Activated naive CD8-positive, alpha-beta T cell treated with anti-CD3 and anti-CD28 coated beads, Interleukin-2, amount 50 U/mL, for 24 hours (primary cell): Measurements from ENCODE around the gene GRIK3.
"Not testable (repeated sequence)": the region's sequence is repeated elsewhere in the genome, so short reads cannot be mapped to it uniquely, and the experiment has no call there.

Experiments
- ATAC-seq: fragments of 150-1000 bp; cut with Tn5 transposase; one replicate; pipeline ENCODE4 v1.10.0; 2021
- DNase-seq: peaks from one replicate; pipeline ENCODE4 v3.0.0; 2021
- H3K27ac Mint-ChIP-seq: one replicate; pipeline ENCODE4 v1.8.0; 2021; ENCODE audit warnings: mild to moderate bottlenecking, mixed read lengths
- H3K27me3 Mint-ChIP-seq: one replicate; pipeline ENCODE4 v1.8.0; 2021; ENCODE audit warnings: mixed read lengths
- H3K36me3 Mint-ChIP-seq: one replicate; pipeline ENCODE4 v1.8.0; 2021; ENCODE audit warnings: low read depth, mixed read lengths
- H3K4me1 Mint-ChIP-seq: one replicate; pipeline ENCODE4 v1.8.0; 2021; ENCODE audit warnings: mixed read lengths
- H3K4me3 Mint-ChIP-seq: one replicate; pipeline ENCODE4 v1.8.0; 2021; ENCODE audit warnings: mild to moderate bottlenecking, moderate library complexity, mixed read lengths
- H3K9me3 Mint-ChIP-seq: one replicate; pipeline ENCODE4 v1.8.0; 2021; ENCODE audit warnings: mixed read lengths

Gene GRIK3

GRCh38 chr1:37034121-37035013, at the start of gene GRIK3:
TSS of gene GRIK3 (minus strand) at chr1:37034515. CDS start at chr1:37034108, 407 bp downstream.
- no peak for ATAC-seq
- Mint-ChIP-seq H3K4me3 (peak within 1 kb of the TSS; percentile 11), H3K36me3 (no peaks in the 10 kb centered on the region), H3K27me3 (peaks cover 67% of the 10 kb centered on the region), H3K9me3 (no peaks in the 10 kb centered on the region), H3K4me1 (peaks cover 10% of the 10 kb centered on the region), H3K27ac (no peak within 1 kb of the TSS)
- DNase-seq: no peak

GRCh38 chr1:37084013-37084412, 49.7 kb upstream of the GRIK3 start:
- no peak overlapping the region for H3K4me3 Mint-ChIP-seq
- no peaks in the 10 kb centered on the region for H3K9me3 Mint-ChIP-seq
- ATAC-seq (no peak), DNase-seq (no peak)
- H3K27me3 Mint-ChIP-seq: peaks cover 2% of the 10 kb centered on the region
- H3K4me1 Mint-ChIP-seq: no peaks in the 10 kb centered on the region
- no peaks in the 10 kb centered on the region for H3K36me3 Mint-ChIP-seq
- no peak overlapping the region for H3K27ac Mint-ChIP-seq

- H3K36me3 Mint-ChIP-seq: no peaks in the 10 kb centered on the region
- no peaks in the 10 kb centered on the region for H3K9me3 Mint-ChIP-seq
Measured at GRCh38 chr1:37083603-37084002, 49.3 kb upstream of the GRIK3 start.

GRCh38 chr1:37080296-37080986, 46.1 kb upstream of the GRIK3 start:
- not testable (repeated sequence) for H3K27me3 Mint-ChIP-seq, H3K4me1 Mint-ChIP-seq, H3K9me3 Mint-ChIP-seq, H3K36me3 Mint-ChIP-seq, ATAC-seq, H3K4me3 Mint-ChIP-seq, H3K27ac Mint-ChIP-seq, DNase-seq

More at GRCh38 chr1:37083603-37084002, 49.3 kb upstream of the GRIK3 start:
- Mint-ChIP-seq H3K4me3 (no peak overlapping the region), H3K27ac (no peak overlapping the region), H3K27me3 (peaks cover 2% of the 10 kb centered on the region), H3K4me1 (no peaks in the 10 kb centered on the region)
- ATAC-seq (no peak), DNase-seq (no peak)

- H3K4me1 Mint-ChIP-seq: no peaks in the 10 kb centered on the region
- no peaks in the 10 kb centered on the region for H3K9me3 Mint-ChIP-seq
- DNase-seq (no peak), ATAC-seq (no peak)
- no peak overlapping the region for H3K4me3 Mint-ChIP-seq
- no peak overlapping the region for H3K27ac Mint-ChIP-seq
- no peaks in the 10 kb centered on the region for H3K36me3 Mint-ChIP-seq
- no peaks in the 10 kb centered on the region for H3K27me3 Mint-ChIP-seq
Measured at GRCh38 chr1:37078866-37079265, 44.6 kb upstream of the GRIK3 start.

GRCh38 chr1:37076168-37076567, 41.9 kb upstream of the GRIK3 start:
- Mint-ChIP-seq H3K27ac (no peak overlapping the region), H3K4me3 (no peak overlapping the region), H3K4me1 (no peaks in the 10 kb centered on the region), H3K36me3 (no peaks in the 10 kb centered on the region), H3K27me3 (peaks cover 2% of the 10 kb centered on the region), H3K9me3 (no peaks in the 10 kb centered on the region)
- DNase-seq: no peak
- no peak for ATAC-seq

- Mint-ChIP-seq H3K4me3 (no peak overlapping the region), H3K4me1 (no peaks in the 10 kb centered on the region), H3K9me3 (no peaks in the 10 kb centered on the region), H3K27ac (no peak overlapping the region), H3K27me3 (peaks cover 6% of the 10 kb centered on the region), H3K36me3 (no peaks in the 10 kb centered on the region)
- ATAC-seq (no peak), DNase-seq (no peak)
Measured at GRCh38 chr1:37073854-37074379, 39.6 kb upstream of the GRIK3 start.

- DNase-seq: no peak
- Mint-ChIP-seq H3K27me3 (peaks cover 7% of the 10 kb centered on the region), H3K4me3 (no peak overlapping the region), H3K9me3 (no peaks in the 10 kb centered on the region), H3K4me1 (no peaks in the 10 kb centered on the region), H3K27ac (no peak overlapping the region), H3K36me3 (no peaks in the 10 kb centered on the region)
- ATAC-seq: no peak
Measured at GRCh38 chr1:37073152-37073853, 39.0 kb upstream of the GRIK3 start.

GRCh38 chr1:37071829-37072228, 37.5 kb upstream of the GRIK3 start:
- Mint-ChIP-seq H3K4me3 (no peak overlapping the region), H3K9me3 (no peaks in the 10 kb centered on the region), H3K36me3 (no peaks in the 10 kb centered on the region), H3K27ac (no peak overlapping the region), H3K4me1 (no peaks in the 10 kb centered on the region), H3K27me3 (peaks cover 16% of the 10 kb centered on the region)
- DNase-seq: no peak
- no peak for ATAC-seq

- Mint-ChIP-seq H3K4me1 (no peaks in the 10 kb centered on the region), H3K27me3 (peaks cover 16% of the 10 kb centered on the region), H3K27ac (no peak overlapping the region), H3K9me3 (no peaks in the 10 kb centered on the region), H3K36me3 (no peaks in the 10 kb centered on the region), H3K4me3 (no peak overlapping the region)
- DNase-seq: no peak
- no peak for ATAC-seq
Measured at GRCh38 chr1:37070126-37070525, 35.8 kb upstream of the GRIK3 start.

- ATAC-seq (no peak), DNase-seq (no peak)
- H3K36me3 Mint-ChIP-seq: no peaks in the 10 kb centered on the region
- no peaks in the 10 kb centered on the region for H3K4me1 Mint-ChIP-seq
- no peaks in the 10 kb centered on the region for H3K9me3 Mint-ChIP-seq
- peaks cover 16% of the 10 kb centered on the region for H3K27me3 Mint-ChIP-seq
- H3K27ac Mint-ChIP-seq: no peak overlapping the region
- H3K4me3 Mint-ChIP-seq: no peak overlapping the region
Measured at GRCh38 chr1:37069406-37069805, 35.1 kb upstream of the GRIK3 start.

- H3K4me3 Mint-ChIP-seq: no peak overlapping the region
- H3K4me1 Mint-ChIP-seq: no peaks in the 10 kb centered on the region
- no peak for ATAC-seq
- H3K9me3 Mint-ChIP-seq: no peaks in the 10 kb centered on the region
- H3K27me3 Mint-ChIP-seq: peaks cover 18% of the 10 kb centered on the region
- no peaks in the 10 kb centered on the region for H3K36me3 Mint-ChIP-seq
- no peak for DNase-seq
- H3K27ac Mint-ChIP-seq: no peak overlapping the region
Measured at GRCh38 chr1:37068897-37069296, 34.6 kb upstream of the GRIK3 start.

GRCh38 chr1:37068260-37068659, 33.9 kb upstream of the GRIK3 start:
- Mint-ChIP-seq H3K27ac (no peak overlapping the region), H3K9me3 (no peaks in the 10 kb centered on the region), H3K36me3 (no peaks in the 10 kb centered on the region), H3K4me1 (no peaks in the 10 kb centered on the region), H3K27me3 (peaks cover 18% of the 10 kb centered on the region), H3K4me3 (no peak overlapping the region)
- DNase-seq (no peak), ATAC-seq (no peak)

- DNase-seq (no peak), ATAC-seq (no peak)
- no peaks in the 10 kb centered on the region for H3K9me3 Mint-ChIP-seq
- peaks cover 11% of the 10 kb centered on the region for H3K27me3 Mint-ChIP-seq
- H3K36me3 Mint-ChIP-seq: no peaks in the 10 kb centered on the region
- H3K4me3 Mint-ChIP-seq: no peak overlapping the region
- no peaks in the 10 kb centered on the region for H3K4me1 Mint-ChIP-seq
- no peak overlapping the region for H3K27ac Mint-ChIP-seq
Measured at GRCh38 chr1:37064039-37064438, 29.7 kb upstream of the GRIK3 start.
